GM12801 (cell line): ENCODE results near the gene DCUN1D2.

ENCODE experiments used
- TF ChIP-seq, protein P1 (sequence below): IDR thresholded peaks from one replicate; pipeline ENCODE4 v1.5.1; 2011; ENCODE audit warnings: control low read depth; ENCODE audit not compliant: insufficient read length; ENCODE audit errors: extremely low read depth

Gene DCUN1D2

DNA sequence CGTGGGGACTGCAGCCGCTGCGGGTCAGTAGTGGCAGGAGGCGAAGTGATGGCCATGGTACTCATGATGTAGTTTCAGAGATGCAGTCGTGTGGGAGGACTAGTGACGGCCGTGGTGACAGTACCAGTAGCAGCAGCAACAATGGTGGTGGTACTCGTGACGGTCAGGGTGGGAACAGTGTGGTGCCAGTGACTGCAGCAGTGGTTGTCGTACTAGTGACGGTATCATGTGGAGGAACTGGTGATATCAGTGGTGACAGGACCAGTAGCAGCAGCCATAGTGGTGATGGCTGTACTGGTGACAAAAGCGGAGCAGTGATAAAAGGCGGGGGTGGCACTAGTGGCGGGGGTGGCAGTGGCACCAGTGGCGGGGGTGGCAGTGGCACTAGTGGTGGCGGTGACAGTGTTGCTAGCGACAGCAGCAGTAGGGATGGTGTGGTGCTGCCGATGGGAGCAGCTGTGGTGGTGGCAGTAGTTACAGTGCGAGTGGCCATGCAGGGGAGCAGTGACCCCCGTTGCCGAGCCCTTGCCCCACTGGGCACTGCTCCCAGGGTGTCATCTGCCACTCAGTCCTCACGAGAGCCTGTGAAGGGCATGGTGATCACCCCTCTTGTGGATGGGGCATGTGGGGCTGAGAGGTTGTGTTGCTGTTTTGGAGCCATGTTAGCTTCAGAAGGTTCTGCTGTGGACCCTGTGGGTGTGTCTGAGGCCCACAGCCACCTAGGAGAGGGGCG is 60.0 kb downstream of the DCUN1D2 start:
- TF ChIP-seq, protein P1, sequence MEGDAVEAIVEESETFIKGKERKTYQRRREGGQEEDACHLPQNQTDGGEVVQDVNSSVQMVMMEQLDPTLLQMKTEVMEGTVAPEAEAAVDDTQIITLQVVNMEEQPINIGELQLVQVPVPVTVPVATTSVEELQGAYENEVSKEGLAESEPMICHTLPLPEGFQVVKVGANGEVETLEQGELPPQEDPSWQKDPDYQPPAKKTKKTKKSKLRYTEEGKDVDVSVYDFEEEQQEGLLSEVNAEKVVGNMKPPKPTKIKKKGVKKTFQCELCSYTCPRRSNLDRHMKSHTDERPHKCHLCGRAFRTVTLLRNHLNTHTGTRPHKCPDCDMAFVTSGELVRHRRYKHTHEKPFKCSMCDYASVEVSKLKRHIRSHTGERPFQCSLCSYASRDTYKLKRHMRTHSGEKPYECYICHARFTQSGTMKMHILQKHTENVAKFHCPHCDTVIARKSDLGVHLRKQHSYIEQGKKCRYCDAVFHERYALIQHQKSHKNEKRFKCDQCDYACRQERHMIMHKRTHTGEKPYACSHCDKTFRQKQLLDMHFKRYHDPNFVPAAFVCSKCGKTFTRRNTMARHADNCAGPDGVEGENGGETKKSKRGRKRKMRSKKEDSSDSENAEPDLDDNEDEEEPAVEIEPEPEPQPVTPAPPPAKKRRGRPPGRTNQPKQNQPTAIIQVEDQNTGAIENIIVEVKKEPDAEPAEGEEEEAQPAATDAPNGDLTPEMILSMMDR = no peak

DNA sequence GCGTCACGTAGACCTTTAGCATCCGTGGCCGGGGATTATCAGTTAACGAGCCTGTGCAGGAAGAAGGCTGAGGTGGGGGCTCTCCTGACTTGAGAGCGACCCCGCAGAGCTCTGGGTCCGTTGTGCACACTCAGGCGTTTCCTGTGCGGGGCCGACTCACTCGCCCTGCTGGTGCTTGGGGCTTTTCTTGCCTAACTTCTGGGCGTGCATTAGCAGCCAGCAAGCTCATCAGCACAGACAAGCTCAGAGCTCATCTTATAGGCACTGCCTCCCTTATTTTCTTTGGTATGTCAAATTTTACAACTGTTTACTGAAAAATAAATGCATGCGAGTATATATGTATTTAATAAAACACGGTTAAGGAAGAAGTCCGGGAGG is 60.9 kb downstream of the DCUN1D2 start:
- TF ChIP-seq, protein P1 = no peak

DNA sequence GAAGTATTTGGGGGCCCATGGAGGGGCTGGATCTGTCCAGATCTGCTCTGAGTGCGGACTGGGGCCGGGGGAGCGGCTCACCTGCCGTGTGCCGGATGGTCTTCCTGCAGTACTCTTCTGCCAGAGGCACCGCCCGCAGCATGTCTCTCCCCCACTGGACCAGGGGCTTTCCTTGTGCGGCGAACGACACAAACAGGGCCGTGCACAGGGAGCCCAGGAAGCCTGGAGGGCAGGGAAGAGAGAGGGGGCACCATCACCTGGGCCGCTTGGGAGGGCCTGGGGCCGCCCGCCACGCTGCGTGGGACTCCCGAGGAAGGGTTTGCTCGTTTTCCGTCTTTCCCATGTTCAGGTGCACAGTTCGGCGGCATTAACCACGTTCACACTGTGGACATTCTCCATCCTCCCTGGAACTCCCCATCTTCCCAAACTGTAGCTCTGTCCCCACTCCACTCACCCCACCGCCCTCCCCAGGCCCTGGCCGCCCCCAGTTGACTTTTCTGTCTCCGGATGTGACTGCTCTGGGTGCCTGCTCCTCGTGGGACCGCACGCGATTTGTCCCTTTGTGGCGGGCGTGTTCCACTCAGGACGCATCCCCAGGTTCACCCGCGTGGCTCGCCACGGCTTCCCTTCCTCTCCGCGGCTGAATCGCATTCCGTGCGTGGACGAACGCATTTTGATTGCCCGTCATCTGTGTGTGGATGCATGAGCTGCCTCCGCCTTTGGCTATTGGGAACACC is 61.5 kb downstream of the DCUN1D2 start:
- TF ChIP-seq, protein P1 = no peak

DNA sequence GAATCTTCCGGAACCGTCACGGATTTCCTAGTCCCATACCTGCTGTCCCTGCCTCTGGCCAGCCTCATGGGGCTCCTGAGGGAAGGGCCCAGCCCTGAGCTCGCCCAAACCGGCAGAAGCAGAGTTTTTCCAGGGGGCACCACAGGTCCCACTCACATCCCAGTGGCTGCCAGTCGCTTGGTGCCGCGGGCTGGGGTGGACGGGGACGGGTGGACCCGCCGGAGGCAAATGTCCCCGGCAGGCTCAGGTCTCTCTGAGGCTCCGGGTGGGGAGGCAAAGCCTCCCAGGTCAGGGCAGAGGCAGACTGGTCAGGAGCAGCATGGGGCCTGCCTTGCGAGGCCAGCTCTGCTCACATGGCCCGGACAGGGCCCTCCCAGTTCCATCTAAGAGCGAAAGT is 62.0 kb downstream of the DCUN1D2 start:
- TF ChIP-seq, protein P1 = no peak

DNA sequence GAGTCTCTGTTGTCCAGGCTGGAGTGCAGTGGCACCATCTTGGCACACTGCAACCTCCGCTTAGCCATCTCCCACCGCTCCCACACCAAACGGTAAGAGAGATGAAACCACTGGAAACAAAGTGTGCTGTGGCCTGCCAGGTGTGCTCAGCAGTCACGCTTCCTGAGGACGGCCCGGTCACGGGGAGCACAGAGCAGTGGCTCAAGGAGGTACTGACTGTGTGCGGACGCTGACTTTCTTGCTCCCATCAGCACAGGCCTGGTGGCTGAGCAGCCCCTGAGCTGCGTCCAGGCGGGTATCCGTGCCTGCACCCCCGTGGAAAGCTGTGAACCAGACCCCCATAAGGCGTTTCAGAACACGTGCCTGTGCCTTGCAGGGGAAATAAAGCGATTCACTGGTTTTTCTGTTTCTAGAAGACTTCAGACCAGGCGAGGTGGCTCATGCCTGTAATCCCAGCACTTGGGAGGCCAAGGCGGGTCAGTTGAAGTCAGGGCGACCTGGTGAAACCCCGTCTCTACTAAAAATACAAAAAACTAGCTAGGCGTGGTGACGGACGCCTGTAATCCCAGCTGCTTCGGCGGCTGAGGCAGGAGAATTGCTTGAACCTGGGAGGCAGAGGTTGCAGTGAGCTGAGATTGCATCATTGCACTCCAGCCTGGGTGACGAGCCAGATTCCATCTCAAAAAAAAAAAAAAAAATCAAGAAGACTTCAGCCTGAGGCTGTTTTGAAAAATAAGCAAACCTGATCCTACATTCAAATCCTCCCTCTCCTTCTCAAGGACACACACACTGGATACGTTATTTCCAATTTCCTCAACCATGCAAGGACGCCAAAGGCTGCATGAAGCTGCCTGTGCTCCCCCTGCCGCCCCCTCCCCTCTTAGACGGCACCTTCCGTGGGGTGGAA is 62.7 kb downstream of the DCUN1D2 start:
- TF ChIP-seq, protein P1 = no peak

DNA sequence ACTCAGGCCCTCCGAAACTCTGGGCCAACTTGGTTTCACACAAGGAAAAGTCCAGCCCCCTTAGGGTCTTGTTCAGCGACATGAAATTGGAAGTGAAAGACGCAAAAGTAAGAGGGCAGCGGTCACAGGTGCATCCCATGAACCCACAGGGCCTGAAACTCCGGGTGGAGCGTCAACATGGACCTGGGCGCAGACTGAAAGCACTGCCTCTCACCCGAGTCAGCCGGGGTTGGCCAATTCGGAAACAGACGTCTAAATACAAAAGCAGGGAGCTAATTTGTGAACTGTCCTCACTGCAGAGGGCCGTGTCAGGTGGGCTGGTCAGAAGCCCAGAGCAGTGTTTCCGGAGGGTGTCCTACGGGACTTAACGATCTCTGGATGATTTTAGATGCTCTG is 63.9 kb downstream of the DCUN1D2 start:
- TF ChIP-seq, protein P1 = no peak

DNA sequence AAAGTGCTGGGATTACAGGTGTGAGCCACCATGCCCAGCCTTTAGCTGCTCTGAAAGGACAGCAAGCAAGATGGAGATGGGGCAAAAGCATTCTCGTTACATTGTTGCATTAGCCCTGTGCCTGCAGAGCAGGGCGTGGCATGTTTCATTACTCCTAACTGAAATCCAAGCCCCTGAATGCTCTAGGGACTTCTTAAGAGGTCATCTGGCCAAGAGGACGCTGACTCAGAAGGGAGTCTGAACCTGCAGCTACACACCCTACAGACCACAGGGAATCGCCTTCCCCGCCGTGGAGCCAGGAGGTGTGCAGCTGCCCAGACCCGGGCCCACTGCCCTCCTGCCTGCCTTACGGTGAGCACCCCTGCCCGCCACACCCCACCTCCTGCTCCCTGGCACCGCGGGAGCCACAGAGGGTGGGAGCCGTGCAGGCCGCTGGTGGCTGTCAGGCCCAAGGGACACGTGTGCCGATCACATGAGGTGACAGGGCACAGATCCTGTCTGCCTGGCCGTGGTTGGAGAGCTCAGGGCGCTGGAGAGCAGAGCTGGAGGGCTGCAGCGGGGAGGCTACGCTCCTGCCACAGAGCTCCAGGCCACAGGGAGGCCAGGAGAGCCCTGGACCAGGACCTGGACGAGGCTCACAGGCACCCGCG is 64.4 kb downstream of the DCUN1D2 start:
- TF ChIP-seq, protein P1 = no peak
